UCSD-AML1 (cell line): ENCODE results near the gene WWC2.

ENCODE experiments used
- DNase-seq: peaks from one replicate; lab custom pipeline; 2025; ENCODE audit not compliant: unreplicated experiment; lab: John Stamatoyannopoulos, UW

The WWC2 gene

DNA sequence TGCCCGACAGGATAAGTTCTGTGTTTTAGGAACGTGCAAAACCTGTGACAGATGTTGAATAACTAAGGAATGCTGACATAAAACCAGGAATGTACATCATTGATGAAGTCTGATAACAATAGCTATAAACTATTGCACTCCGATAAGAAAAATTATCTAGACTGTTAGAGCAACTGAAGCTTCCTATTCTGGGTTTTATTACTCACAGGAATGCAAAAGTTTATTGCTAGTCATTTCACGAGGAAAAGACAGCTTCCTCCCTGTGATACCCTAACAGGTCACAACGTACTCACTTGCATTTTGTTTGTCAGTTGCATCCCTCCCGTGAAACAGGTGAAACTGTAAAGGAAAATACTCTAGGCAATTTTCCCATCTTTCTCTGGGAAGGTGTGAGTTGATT lies 155.1 kb downstream of the WWC2 start:
- no peak for DNase-seq

DNA sequence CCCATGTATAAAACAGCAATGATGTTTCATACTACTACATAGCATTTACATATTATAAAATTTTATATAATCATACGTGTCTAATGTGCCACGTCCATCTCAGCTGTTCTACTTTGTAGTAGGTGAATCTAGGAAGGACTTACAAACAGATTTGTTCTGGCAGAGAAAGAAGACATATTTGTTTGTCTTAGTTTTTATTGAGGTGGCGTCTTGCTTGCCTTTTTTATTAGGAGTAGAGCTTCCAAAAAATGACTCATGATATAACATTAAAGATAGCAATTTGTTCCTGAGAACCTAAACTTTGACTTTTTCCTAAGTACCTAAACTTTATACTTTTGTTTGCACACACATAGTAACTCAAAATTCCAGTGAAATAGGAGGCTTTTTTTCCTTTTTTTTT lies 156.4 kb downstream of the WWC2 start:
- no peak for DNase-seq

DNA sequence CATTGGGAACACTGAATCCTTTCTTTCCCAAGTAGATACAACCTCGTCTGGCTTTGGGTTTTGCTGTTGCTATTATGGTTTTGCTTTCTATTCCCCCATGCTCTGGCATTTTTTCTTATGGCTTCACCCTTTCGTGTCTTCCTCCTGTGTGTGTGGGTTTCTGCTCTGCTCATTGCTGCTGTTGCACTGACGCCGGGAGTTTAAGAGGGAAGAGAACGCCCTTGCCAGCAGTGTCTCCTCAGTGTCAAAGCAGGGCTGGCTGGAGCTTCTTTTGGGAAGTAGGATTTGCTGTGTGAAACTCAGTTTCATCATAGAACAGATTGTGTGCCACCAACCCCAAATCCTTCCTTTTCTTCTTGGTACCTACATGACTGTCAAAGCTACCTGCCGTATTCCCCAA lies 157.3 kb downstream of the WWC2 start:
- DNase-seq, result no peak

DNA sequence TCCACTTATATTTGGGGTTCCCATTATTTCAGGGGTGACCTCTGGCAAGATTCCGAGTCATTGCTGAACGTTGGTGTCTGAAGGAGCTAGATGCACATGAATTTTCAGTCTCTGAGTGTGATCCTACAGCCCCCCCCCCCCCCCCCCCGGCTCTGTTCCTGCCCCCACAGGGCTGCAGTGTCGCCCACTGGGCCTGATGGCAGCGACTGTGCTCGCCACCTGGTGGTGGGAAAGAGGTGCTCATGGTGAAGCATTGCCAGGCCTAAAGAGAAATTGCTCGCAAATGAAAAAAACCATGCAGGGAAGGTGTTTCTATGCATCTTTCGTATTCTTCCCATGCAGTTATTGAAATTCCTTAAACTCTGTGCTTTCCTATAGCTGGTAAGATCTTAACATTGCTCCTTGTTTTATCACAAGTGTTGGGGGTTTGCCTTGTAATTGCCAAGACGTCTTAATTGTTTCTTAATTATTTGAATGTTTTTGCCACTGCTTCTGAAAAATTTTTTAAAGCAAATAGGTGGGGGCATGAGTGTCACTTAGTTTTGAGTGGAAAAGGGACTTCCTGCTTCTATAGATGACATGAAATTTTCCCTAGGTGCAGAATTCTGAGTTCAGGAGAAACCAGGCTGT lies 157.8 kb downstream of the WWC2 start:
- DNase-seq, result peak; percentile 30

DNA sequence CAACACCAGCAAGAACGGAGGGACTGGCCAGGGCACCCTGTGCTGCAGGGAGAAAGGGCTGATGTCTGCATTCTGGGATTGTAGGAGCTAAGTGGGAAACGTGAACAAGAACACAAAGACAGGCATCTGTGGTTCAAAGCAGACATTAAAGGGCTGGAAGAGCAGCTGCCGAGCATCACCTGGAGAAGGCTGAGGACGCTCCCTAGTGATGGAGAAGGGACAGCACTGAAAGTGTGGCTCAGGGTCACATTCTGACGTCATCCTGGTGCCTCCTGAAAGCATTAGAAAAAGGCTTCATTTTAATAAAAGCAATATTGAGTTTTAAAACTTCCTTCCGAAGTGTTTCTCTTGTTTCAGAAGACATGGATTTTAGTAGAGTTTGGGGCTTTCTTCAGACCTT lies 158.8 kb downstream of the WWC2 start:
- DNase-seq, result no peak

DNA sequence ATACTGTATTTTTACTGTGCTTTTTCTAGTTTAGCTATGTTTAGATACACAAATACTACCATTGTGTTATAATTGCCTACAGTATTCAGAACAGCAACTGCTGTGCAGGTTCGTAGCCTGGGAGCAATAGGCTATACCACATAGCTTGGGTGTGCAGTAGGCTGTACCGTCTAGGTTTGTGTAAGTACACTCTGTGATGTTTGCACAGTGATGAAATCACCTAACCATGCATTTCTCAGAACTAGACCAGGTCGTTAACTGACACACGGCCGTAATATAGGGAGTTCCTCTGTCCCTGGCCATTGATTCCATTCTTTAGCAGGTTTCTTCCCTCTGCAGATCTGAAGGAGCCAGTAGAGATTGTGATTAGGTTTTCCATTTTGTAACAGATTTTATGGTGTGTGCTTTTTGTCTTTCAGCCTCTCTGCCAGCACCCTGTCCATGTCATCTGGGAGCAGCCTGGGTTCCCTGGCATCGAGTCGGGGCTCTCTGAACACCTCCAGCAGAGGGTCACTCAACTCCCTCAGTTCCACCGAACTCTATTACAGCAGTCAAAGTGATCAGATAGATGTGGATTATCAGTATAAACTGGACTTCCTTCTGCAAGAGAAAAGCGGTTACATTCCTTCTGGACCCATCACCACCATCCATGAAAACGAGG lies 161.6 kb downstream of the WWC2 start:
- no peak for DNase-seq

DNA sequence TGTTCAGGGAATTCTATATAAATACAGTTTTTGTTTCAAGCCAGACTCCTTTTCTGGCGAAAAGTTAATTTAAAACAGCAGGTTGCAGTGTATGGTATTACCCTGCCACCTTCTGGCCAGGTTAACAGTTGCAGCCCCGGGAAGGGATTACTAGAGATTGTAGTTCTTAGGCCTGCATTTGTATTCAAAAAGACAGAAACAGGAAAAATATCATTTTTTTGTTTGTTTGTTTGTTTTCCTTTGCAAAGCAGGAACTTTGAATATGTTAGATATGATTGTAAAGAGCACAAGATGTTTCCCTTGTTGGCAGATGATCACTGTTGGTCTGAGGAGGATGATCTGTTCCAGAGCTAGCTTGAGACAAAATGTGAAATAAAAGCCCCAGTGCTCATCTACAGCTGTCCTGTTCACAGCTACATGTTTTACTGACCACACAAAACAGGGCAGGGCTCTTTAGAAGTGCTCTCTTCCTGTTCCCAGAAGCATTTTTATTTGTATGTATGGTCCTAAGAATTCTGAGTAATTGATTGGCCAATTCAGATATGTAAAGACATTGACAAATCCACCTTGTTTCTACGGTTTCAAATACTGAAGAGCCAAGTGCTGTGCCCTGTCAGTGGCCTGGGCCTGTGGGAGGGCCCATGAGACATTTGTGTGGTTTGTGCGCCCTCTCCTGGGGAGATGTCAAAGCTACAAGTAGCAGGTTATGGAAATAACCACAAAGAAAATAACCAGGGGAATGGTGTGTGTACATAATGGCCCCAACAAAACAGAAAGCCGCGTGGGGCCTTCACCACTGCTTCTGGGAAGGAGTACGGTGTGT lies 163.1 kb downstream of the WWC2 start:
- DNase-seq, result peak; percentile 68

DNA sequence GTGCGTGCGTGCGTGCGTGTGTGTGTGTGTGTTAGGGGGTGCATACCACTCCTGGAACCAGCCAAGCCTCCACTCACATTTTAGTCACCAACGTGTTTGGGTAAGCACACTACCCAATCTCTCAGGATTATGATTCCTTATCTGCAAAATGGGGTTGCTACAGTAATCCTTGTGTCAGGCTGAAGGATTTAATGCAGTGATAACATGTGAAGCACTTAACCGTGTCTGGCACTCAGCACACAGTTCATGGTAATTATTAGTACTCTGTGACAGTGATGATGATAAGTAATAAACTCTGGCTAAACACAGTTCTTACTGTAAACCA lies 163.7 kb downstream of the WWC2 start:
- no peak for DNase-seq

DNA sequence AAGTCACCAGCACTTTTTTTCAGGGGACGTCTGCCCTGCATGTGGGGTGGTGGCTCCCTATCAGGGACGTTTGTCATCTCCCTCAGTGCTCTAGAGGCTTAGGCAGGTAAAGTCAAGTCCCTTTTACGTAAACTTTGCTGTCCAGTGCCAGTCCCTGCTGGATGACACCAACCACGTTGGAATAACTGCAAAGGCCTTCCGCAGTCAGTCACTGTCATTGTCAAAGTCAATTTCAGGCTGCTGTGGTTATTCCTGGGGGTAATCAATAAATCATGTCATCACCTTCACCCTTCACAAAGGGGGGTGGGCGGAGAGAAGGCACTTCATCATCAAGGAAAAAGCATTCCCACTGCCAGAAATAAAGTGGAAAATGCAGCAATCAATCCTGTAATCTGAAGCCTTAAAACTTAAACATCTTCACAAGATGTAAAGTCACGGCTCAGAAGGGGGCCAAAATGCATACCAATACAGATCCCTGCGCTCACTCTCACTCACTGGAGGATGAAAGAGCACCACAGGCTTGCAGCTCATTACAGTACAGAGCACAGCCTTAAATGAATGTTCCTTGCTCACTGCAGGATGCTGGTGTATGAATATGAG lies 164.8 kb downstream of the WWC2 start:
- no peak for DNase-seq

DNA sequence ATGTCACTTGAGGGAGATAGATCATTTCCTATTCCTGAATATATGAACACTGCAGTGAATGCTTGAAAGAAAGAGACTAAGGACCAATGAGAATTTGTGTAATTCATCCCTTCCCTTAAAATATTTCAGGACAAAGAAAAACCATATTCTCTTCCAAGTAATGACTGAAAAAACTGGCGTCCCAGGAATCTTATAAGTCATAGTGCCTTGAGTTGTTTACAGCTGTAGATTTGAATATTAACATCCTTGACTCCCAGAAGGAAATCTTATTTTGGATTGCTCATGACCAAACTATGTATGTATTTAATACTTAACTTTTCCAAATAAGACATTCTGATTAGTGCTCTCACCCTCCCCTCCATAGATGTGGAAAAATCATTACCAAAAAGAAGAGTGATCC lies 165.6 kb downstream of the WWC2 start:
- DNase-seq, result no peak

DNA sequence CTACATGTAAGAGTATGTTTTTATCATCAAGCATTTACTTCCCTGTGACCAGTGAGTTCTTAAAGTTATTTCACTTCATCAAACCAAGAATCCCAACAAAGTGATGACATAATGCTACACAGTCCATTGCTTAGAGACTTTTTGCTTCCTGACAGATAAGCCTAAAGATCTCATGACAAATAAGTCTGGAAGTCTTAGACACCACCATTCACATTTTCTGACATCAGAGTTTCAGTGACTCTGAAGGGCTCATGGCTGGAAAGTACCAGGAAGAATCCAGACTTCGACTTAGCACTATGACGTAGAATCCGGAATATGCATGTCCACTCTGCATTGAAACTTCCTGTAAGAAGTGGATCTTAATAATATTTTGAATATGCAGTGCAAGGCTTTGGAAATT lies 167.3 kb downstream of the WWC2 start:
- no peak for DNase-seq

DNA sequence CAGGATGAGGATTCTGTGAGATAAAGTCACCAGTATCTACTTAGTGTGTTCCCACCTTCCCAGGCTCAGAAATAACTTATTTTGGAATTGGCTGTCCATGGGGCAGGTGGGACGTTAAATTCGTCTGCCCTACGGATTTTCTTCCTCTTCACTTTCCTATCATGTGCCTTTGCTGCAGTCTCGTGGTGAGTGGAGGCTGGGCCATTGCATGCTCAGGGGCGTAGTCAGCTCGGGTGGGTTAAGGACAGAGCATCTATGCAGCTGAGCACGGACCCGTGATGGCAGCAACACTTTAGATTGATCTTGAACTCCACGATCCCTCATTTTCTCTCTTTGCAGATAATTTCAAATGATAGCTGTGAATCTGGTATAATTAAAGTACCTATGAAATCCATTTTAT lies 169.5 kb downstream of the WWC2 start:
- DNase-seq, result no peak

DNA sequence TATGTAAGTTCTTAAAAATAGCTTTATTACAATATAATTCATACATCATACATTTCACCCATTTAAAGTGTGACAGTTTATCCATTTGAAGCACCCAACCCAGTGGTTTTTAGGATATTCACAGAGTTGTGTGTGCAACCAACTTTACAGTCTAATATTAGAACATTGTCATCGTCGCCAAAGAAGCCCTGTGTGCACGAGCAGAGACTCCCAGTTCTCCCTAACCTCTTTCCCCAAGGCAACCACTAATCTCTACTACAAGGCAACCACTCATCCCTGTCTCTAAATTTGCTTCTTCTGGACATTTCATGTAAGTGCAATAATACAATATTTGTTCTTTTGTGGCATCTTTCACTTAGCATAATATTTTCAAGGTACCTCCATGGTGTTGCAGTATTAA lies 173.3 kb downstream of the WWC2 start:
- DNase-seq, result no peak

DNA sequence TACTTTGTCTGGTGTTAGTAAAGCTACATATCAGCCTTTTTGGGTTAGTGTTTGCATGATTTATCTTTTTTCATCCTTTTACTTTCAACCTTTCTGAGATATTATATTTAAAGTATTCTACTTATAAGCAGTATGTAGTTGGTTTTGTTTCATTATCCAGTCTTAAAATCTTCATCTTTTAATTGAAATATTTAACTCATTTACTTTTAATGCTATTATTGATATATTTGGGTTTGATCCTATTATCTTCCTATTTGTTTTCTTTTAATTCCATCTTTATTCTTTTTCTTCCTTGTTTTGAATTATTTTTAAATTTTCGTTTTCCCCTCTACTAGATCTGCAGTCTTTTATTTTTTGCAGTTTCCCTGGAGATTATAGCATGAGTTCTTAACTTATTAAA lies 177.0 kb downstream of the WWC2 start:
- no peak for DNase-seq

DNA sequence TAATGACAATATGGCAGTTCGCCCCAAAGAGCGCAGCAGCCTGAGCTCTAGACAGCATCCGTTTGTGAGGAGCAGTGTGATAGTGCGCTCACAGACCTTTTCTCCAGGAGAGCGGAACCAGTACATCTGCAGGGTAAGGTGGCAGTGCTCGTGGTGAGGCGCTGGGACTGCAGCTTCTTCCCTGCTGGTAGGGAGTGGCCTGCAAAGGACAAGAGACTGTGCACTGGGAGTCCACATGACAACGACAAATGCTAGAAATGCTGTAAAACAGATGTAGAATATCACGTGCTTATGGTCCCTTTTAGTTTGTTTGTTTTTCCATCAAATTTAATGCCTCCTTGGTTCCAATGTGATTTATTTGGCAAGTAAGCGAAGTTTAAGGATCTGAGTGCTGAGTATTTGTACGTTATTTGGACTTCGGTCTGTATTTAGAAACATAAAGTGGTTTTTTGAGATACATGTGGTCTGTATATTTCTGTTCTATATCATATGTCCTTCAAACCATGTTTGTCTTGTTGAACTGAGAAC lies 185.3 kb downstream of the WWC2 start:
- no peak for DNase-seq

DNA sequence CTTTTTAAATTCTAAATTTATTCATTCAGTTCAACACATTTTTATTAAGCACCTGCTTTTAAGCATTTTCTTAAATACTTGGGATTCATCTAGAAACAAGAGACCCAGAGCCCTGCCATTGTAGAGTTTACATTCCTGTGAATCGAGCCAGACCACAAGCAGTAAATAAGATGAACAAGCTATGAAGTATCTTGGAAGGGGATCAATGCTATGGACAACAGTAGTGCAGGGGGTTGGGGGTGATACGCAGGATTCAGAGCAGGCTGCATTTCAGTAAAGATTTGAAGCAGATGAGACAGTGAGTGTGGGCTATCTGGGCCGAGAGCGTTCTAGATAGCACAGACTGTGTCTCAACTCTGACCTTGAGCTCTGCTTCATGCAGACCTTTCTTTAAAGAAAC lies 185.9 kb downstream of the WWC2 start:
- no peak for DNase-seq

DNA sequence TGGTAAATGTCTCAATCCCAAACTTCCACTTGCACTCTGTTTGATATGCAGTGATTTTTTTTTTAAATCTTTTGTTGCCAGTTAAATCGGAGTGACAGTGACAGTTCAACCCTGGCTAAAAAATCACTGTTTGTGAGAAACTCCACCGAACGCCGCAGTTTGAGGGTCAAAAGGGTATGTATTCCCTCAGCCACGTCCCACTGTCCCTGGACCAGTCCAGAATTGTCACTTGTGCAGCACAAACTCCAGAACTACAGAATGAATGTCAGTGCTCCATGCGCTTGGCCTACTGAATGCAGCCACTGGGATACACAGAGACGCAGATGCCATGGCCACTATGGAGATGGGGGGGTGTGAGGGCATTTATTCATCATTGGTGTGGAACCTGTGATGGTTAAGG lies 186.8 kb downstream of the WWC2 start:
- DNase-seq, result no peak

DNA sequence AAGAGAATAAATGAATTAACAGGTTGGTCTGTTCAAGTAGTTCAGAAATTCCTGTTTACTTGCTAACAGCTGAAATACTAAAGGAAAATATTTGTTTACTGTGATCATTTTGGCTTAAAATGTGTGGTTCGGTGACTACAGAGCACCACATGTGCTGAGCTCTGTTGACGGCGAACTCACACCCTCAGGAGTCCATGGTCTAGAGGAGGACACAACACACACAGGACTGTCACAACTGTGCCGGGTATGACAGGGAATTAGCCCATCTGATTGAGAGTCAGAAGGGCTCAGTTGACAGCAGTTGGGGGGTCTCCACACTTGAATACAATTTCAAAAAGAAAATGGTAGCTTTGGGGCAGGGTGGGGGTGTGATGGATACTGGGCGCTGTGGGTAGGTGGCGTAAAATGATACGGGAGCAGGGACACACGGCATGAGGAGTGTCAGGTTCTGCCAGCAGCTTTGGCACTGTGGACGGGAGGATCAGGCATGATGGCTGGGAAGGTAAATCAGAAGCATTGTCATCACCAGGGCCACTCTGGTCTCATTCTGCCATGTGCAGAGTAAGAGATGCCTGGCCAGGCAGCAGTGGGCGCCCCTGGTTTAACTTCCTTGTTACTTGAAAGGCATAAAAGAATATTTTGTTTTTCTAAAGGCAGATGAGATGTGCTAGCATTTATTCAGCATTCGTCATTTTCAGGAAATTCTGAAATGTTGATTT lies 187.7 kb downstream of the WWC2 start:
- DNase-seq, result no peak

DNA sequence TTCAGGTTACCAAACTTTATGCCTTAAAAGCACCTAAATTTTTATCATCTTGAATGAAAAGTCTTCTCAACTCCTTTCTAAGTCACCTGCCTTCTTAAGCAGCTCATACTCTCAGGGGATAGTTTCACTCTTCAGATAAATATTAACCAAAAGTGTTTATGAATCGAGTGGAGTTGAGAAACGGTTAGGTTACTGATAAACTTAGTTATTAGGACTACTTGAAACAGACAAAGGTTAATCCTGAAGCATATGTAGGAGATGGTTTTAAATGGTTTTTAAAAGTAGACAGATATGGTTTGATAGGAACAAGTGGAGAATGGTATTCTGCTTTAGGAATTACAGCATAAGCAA lies 188.2 kb downstream of the WWC2 start:
- no peak for DNase-seq

DNA sequence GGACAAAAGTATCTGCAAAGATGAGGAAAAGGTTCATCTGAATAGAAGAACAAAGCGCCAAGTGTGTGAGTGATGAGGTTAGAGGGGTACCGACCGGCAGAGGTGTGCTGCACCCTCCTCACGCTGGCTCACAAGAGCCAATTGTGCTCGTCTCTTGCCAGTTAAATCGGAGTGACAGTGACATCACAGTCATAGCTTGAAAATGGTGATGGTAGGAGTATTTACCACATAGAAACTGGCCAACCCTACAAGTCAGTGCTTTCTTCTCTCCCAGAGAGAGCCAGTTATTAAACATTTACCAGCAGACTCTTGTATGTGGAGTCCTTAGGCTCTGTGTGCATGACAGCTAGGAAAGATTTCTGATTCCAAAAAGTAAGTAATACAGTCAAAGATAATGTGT lies 188.6 kb downstream of the WWC2 start:
- DNase-seq, result no peak

DNA sequence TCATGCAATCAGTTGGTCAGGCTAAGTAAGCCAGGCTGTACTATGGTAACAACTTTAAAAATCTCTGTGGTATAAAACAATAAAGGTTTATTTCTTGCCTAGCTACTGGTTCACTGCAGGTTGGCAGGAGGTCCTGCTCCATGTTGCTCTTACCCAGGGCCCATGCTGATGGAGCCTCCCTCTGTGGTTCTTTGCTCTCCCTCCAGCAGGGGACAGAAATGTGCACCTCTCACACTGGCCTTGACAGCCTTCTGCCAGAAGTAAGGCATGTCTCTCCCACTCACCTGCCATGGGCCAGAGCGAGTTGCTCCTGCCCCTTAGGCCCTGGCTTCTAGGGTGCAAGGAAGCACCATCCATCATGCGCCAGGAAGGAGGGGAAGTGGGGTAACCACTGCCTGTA lies 189.9 kb downstream of the WWC2 start:
- DNase-seq, result no peak
